ENCODE data around the gene C3orf18. TPM values are rescaled to one million over a fixed set of nuclear protein-coding genes. Genes with fewer than 3 reads are reported as not detected.

Gene C3orf18
- total and polyA plus RNA-seq, 2 donors, result 4.3 to 4.5 TPM

GRCh38 chr3:50550079-50550736 lies 17.3 kb downstream of the C3orf18 start:
- DNase-seq (ENCODE audit: low read depth in 6 of 9, low spot score in 9 of 9), result peak in 5 of 9 donors; percentile 41 to 63 (median 44)
- Histone ChIP-seq H3K27ac (ENCODE audit: low read depth in 1 of 2, low read length in 1 of 2) (no peak overlapping the region), H3K9me3 (ENCODE audit: control insufficient read depth in 2 of 2, insufficient read depth in 1 of 2, low read length in 1 of 2) (no peaks in the 10 kb centered on the region), H3K27me3 (ENCODE audit: control insufficient read depth in 2 of 2, insufficient read depth in 1 of 2, low read length in 1 of 2) (peaks cover 0 to 2% of the 10 kb centered on the region in 2 donors), H3K4me1 (ENCODE audit: control insufficient read depth in 2 of 2, insufficient read depth in 2 of 2, low read length in 2 of 2) (no peaks in the 10 kb centered on the region), H3K36me3 (ENCODE audit: control insufficient read depth in 2 of 2, insufficient read depth in 2 of 2, low read length in 1 of 2) (no peaks in the 10 kb centered on the region), H3K4me3 (ENCODE audit: low read length in 2 of 2) (no peak overlapping the region)
- WGBS, result 66% methylated on average over 13 of the region's 13 CpGs

- Histone ChIP-seq H3K4me3 (ENCODE audit: low read length in 2 of 2) (no peak overlapping the region), H3K4me1 (ENCODE audit: control insufficient read depth in 2 of 2, insufficient read depth in 2 of 2, low read length in 2 of 2) (no peaks in the 10 kb centered on the region), H3K27ac (ENCODE audit: low read depth in 1 of 2, low read length in 1 of 2) (no peak overlapping the region), H3K9me3 (ENCODE audit: control insufficient read depth in 2 of 2, insufficient read depth in 1 of 2, low read length in 1 of 2) (no peaks in the 10 kb centered on the region), H3K27me3 (ENCODE audit: control insufficient read depth in 2 of 2, insufficient read depth in 1 of 2, low read length in 1 of 2) (peaks cover 0 to under 1% of the 10 kb centered on the region in 2 donors), H3K36me3 (ENCODE audit: control insufficient read depth in 2 of 2, insufficient read depth in 2 of 2, low read length in 1 of 2) (no peaks in the 10 kb centered on the region)
- WGBS, result 93% methylated on average over 3 of the region's 3 CpGs
- no peak for DNase-seq (ENCODE audit: low read depth in 6 of 9, low spot score in 9 of 9)
Measured at GRCh38 chr3:50549226-50549625, 18.3 kb downstream of the C3orf18 start.

GRCh38 chr3:50545781-50546180 lies 21.8 kb downstream of the C3orf18 start:
- no peak overlapping the region for H3K27ac ChIP-seq (ENCODE audit: low read depth in 1 of 2, low read length in 1 of 2)
- WGBS, result 97% methylated on average over 1 of the region's 1 CpG
- no peak overlapping the region for H3K4me3 ChIP-seq (ENCODE audit: low read length in 2 of 2)
- H3K9me3 ChIP-seq (ENCODE audit: control insufficient read depth in 2 of 2, insufficient read depth in 1 of 2, low read length in 1 of 2), result no peaks in the 10 kb centered on the region
- no peaks in the 10 kb centered on the region for H3K4me1 ChIP-seq (ENCODE audit: control insufficient read depth in 2 of 2, insufficient read depth in 2 of 2, low read length in 2 of 2)
- peaks cover 0 to 5% of the 10 kb centered on the region in 2 donors for H3K27me3 ChIP-seq (ENCODE audit: control insufficient read depth in 2 of 2, insufficient read depth in 1 of 2, low read length in 1 of 2)
- no peaks in the 10 kb centered on the region for H3K36me3 ChIP-seq (ENCODE audit: control insufficient read depth in 2 of 2, insufficient read depth in 2 of 2, low read length in 1 of 2)
- no peak for DNase-seq (ENCODE audit: low read depth in 6 of 9, low spot score in 9 of 9)

GRCh38 chr3:50542177-50543034 lies 25.1 kb downstream of the C3orf18 start:
- Histone ChIP-seq H3K4me3 (ENCODE audit: low read length in 2 of 2) (no peak overlapping the region), H3K27me3 (ENCODE audit: control insufficient read depth in 2 of 2, insufficient read depth in 1 of 2, low read length in 1 of 2) (peaks cover 0 to 35% of the 10 kb centered on the region in 2 donors), H3K36me3 (ENCODE audit: control insufficient read depth in 2 of 2, insufficient read depth in 2 of 2, low read length in 1 of 2) (no peaks in the 10 kb centered on the region), H3K4me1 (ENCODE audit: control insufficient read depth in 2 of 2, insufficient read depth in 2 of 2, low read length in 2 of 2) (peaks cover 0 to 7% of the 10 kb centered on the region in 2 donors), H3K9me3 (ENCODE audit: control insufficient read depth in 2 of 2, insufficient read depth in 1 of 2, low read length in 1 of 2) (no peaks in the 10 kb centered on the region), H3K27ac (ENCODE audit: low read depth in 1 of 2, low read length in 1 of 2) (no peak overlapping the region)
- peak in 8 of 9 donors; percentile 18 to 58 (median 30) for DNase-seq (ENCODE audit: low read depth in 6 of 9, low spot score in 9 of 9)
- WGBS, result 46% methylated on average over 2 of the region's 2 CpGs

- no peaks in the 10 kb centered on the region for H3K36me3 ChIP-seq (ENCODE audit: control insufficient read depth in 2 of 2, insufficient read depth in 2 of 2, low read length in 1 of 2)
- H3K4me1 ChIP-seq (ENCODE audit: control insufficient read depth in 2 of 2, insufficient read depth in 2 of 2, low read length in 2 of 2), result peaks cover 0 to 7% of the 10 kb centered on the region in 2 donors
- 66% methylated on average over 18 of the region's 18 CpGs for WGBS
- peaks cover 0 to 60% of the 10 kb centered on the region in 2 donors for H3K27me3 ChIP-seq (ENCODE audit: control insufficient read depth in 2 of 2, insufficient read depth in 1 of 2, low read length in 1 of 2)
- H3K4me3 ChIP-seq (ENCODE audit: low read length in 2 of 2), result no peak overlapping the region
- peak in 3 of 9 donors; percentile 4 to 23 (median 23) for DNase-seq (ENCODE audit: low read depth in 6 of 9, low spot score in 9 of 9)
- no peaks in the 10 kb centered on the region for H3K9me3 ChIP-seq (ENCODE audit: control insufficient read depth in 2 of 2, insufficient read depth in 1 of 2, low read length in 1 of 2)
- H3K27ac ChIP-seq (ENCODE audit: low read depth in 1 of 2, low read length in 1 of 2), result no peak overlapping the region
Measured at GRCh38 chr3:50539356-50540286, 27.9 kb downstream of the C3orf18 start.

- WGBS, result 90% methylated on average over 4 of the region's 4 CpGs
- no peaks in the 10 kb centered on the region for H3K9me3 ChIP-seq (ENCODE audit: control insufficient read depth in 2 of 2, insufficient read depth in 1 of 2, low read length in 1 of 2)
- no peaks in the 10 kb centered on the region for H3K36me3 ChIP-seq (ENCODE audit: control insufficient read depth in 2 of 2, insufficient read depth in 2 of 2, low read length in 1 of 2)
- H3K27ac ChIP-seq (ENCODE audit: low read depth in 1 of 2, low read length in 1 of 2), result no peak overlapping the region
- H3K4me1 ChIP-seq (ENCODE audit: control insufficient read depth in 2 of 2, insufficient read depth in 2 of 2, low read length in 2 of 2), result peaks cover 0 to 7% of the 10 kb centered on the region in 2 donors
- no peak for DNase-seq (ENCODE audit: low read depth in 6 of 9, low spot score in 9 of 9)
- peaks cover 0 to 78% of the 10 kb centered on the region in 2 donors for H3K27me3 ChIP-seq (ENCODE audit: control insufficient read depth in 2 of 2, insufficient read depth in 1 of 2, low read length in 1 of 2)
- H3K4me3 ChIP-seq (ENCODE audit: low read length in 2 of 2), result no peak overlapping the region
Measured at GRCh38 chr3:50537421-50538129, 30.0 kb downstream of the C3orf18 start.

GRCh38 chr3:50536471-50537180 lies 30.9 kb downstream of the C3orf18 start:
- peaks cover 0 to 7% of the 10 kb centered on the region in 2 donors for H3K4me1 ChIP-seq (ENCODE audit: control insufficient read depth in 2 of 2, insufficient read depth in 2 of 2, low read length in 2 of 2)
- WGBS, result 88% methylated on average over 5 of the region's 5 CpGs
- H3K4me3 ChIP-seq (ENCODE audit: low read length in 2 of 2), result no peak overlapping the region
- DNase-seq (ENCODE audit: low read depth in 6 of 9, low spot score in 9 of 9), result no peak
- H3K27ac ChIP-seq (ENCODE audit: low read depth in 1 of 2, low read length in 1 of 2), result no peak overlapping the region
- H3K27me3 ChIP-seq (ENCODE audit: control insufficient read depth in 2 of 2, insufficient read depth in 1 of 2, low read length in 1 of 2), result peaks cover 0 to 87% of the 10 kb centered on the region in 2 donors
- H3K9me3 ChIP-seq (ENCODE audit: control insufficient read depth in 2 of 2, insufficient read depth in 1 of 2, low read length in 1 of 2), result no peaks in the 10 kb centered on the region
- H3K36me3 ChIP-seq (ENCODE audit: control insufficient read depth in 2 of 2, insufficient read depth in 2 of 2, low read length in 1 of 2), result no peaks in the 10 kb centered on the region

All from thymus (tissue), 11 donors.